Hepatocyte (in vitro differentiated cells): ENCODE results near the gene ATP5F1E. TPM values are rescaled to one million over a fixed set of nuclear protein-coding genes. Genes with fewer than 3 reads are reported as not detected.

Experiments used
- DNase-seq: peaks from one replicate; pipeline ENCODE4 v3.0.0-alpha.2; 2016; ENCODE audit warnings: low spot score
- H2AFZ ChIP-seq: fragments of 200-600 bp; sonication (generic); 2 replicates; pipeline ENCODE4 v1.6.0; 2016; ENCODE audit warnings: antibody characterized with exemption, mild to moderate bottlenecking
- H3K27ac ChIP-seq: fragments of 200-600 bp; sonication (generic); 2 replicates; pipeline ENCODE4 v1.5.1; 2016; ENCODE audit warnings: mild to moderate bottlenecking
- H3K27me3 ChIP-seq: fragments of 200-600 bp; sonication (generic); 2 replicates; pipeline ENCODE4 v1.6.1; 2016
- H3K36me3 ChIP-seq: fragments of 200-600 bp; sonication (generic); replicated peaks from 2 replicates; pipeline ENCODE4 v1.5.1; 2016; ENCODE audit warnings: low read depth; ENCODE audit not compliant: insufficient read depth
- H3K4me1 ChIP-seq: fragments of 200-600 bp; sonication (generic); 2 replicates; pipeline ENCODE4 v1.5.1; 2016; ENCODE audit warnings: mild to moderate bottlenecking, moderate library complexity; ENCODE audit not compliant: insufficient read depth
- H3K4me2 ChIP-seq: fragments of 200-600 bp; sonication (generic); 2 replicates; pipeline ENCODE4 v1.6.0; 2016
- H3K4me3 ChIP-seq: fragments of 200-600 bp; sonication (generic); 2 replicates; pipeline ENCODE4 v1.5.1; 2016; ENCODE audit warnings: mild to moderate bottlenecking
- H3K79me2 ChIP-seq: fragments of 200-600 bp; sonication (generic); 2 replicates; pipeline ENCODE4 v1.6.0; 2017; ENCODE audit warnings: mild to moderate bottlenecking
- H3K9me2 ChIP-seq: fragments of 200-600 bp; sonication (generic); replicated peaks from 2 replicates; pipeline ENCODE4 v1.6.0; 2017; ENCODE audit warnings: mild to moderate bottlenecking; ENCODE audit not compliant: insufficient read depth
- H3K9me3 ChIP-seq: fragments of 200-600 bp; sonication (generic); 2 replicates; pipeline ENCODE4 v1.5.1; 2016; ENCODE audit warnings: low read depth, mild to moderate bottlenecking
- H4K20me1 ChIP-seq: fragments of 200-600 bp; sonication (generic); 2 replicates; pipeline ENCODE4 v1.6.0; 2016; ENCODE audit warnings: mild to moderate bottlenecking; ENCODE audit not compliant: insufficient read depth, poor library complexity, severe bottlenecking
- EZH2 ChIP-seq: fragments of 200-600 bp; sonication (generic); IDR thresholded peaks from 2 replicates; pipeline ENCODE4 v1.6.1; 2016; ENCODE audit warnings: antibody characterized with exemption, mild to moderate bottlenecking, borderline replicate concordance
- EZH2phosphoT487 ChIP-seq: fragments of 200-600 bp; sonication (generic); IDR thresholded peaks from one replicate; pipeline ENCODE4 v1.6.1; 2018; ENCODE audit warnings: antibody characterized with exemption, mild to moderate bottlenecking, low read depth, moderate library complexity; ENCODE audit not compliant: unreplicated experiment, severe bottlenecking
- WGBS: methylation state at CpG from one replicate; pipeline ENCODE4 v1.1.6; 2016; ENCODE audit warnings: low lambda C conversion rate; ENCODE audit errors: missing lambda C conversion rate; 5-methylcytosine and 5-hydroxymethylcytosine counted together
- polyA plus RNA-seq: library from polyadenylated mRNA; unstranded; fragments of >200 nt; fragmentation: Nextera tagmentation; extraction: Ambion mirVana; gene quantifications from 2 replicates; pipeline ENCODE4 v1.2.1, GENCODE V29; 2016
- total RNA-seq: library from RNA; depleted of rRNA; stranded (reverse); fragments of >200 nt; gene quantifications from 2 replicates; pipeline ENCODE4 v1.2.3, GENCODE V29; 2014
- TF ChIP-seq, protein P1 (sequence below): fragments of 200-600 bp; sonication (generic); IDR thresholded peaks from 2 replicates; pipeline ENCODE4 v1.5.1; 2016; ENCODE audit warnings: antibody characterized with exemption, mild to moderate bottlenecking; ENCODE audit not compliant: poor library complexity

ATP5F1E gene
- total and polyA plus RNA-seq, 2 experiments from 2014 or later, result 32.9 to 227 TPM

DNA sequence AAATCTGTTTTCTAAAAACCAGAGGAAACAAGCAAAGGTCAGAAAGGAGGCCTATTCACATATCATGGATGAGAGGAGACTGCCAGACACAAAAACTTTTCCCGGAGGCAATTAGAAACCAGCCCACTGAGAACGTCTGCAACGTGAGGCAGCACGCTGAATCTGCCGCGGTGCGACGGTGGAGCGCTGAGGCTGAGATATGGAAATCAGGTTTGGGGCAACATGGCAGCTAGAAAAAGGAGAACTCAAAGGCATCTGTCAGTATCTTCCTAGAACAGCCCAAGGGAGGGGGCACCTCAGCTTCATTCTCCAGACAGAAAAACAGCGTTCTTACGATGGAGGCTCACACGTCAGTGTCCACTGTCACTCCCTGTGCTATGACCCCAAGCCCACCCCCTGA, 5.3 kb upstream of the ATP5F1E start:
- no peak for TF ChIP-seq EZH2
- TF ChIP-seq, protein P1, sequence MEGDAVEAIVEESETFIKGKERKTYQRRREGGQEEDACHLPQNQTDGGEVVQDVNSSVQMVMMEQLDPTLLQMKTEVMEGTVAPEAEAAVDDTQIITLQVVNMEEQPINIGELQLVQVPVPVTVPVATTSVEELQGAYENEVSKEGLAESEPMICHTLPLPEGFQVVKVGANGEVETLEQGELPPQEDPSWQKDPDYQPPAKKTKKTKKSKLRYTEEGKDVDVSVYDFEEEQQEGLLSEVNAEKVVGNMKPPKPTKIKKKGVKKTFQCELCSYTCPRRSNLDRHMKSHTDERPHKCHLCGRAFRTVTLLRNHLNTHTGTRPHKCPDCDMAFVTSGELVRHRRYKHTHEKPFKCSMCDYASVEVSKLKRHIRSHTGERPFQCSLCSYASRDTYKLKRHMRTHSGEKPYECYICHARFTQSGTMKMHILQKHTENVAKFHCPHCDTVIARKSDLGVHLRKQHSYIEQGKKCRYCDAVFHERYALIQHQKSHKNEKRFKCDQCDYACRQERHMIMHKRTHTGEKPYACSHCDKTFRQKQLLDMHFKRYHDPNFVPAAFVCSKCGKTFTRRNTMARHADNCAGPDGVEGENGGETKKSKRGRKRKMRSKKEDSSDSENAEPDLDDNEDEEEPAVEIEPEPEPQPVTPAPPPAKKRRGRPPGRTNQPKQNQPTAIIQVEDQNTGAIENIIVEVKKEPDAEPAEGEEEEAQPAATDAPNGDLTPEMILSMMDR, result no peak
- TF ChIP-seq EZH2phosphoT487, result no peak
- peaks cover 10% of the 10 kb centered on the region for H3K4me1 ChIP-seq
- H3K4me2 ChIP-seq, result no peak overlapping the region
- WGBS, result 95% methylated on average over 12 of the region's 12 CpGs
- no peak overlapping the region for H3K27ac ChIP-seq
- H3K9me3 ChIP-seq, result no peaks in the 10 kb centered on the region
- no peaks in the 10 kb centered on the region for H4K20me1 ChIP-seq
- H3K9me2 ChIP-seq, result no peaks in the 10 kb centered on the region
- H3K27me3 ChIP-seq, result no peaks in the 10 kb centered on the region
- no peak overlapping the region for H2AFZ ChIP-seq
- H3K4me3 ChIP-seq, result no peak overlapping the region
- no peaks in the 10 kb centered on the region for H3K36me3 ChIP-seq
- peaks cover 64% of the 10 kb centered on the region for H3K79me2 ChIP-seq
- no peak for DNase-seq

DNA sequence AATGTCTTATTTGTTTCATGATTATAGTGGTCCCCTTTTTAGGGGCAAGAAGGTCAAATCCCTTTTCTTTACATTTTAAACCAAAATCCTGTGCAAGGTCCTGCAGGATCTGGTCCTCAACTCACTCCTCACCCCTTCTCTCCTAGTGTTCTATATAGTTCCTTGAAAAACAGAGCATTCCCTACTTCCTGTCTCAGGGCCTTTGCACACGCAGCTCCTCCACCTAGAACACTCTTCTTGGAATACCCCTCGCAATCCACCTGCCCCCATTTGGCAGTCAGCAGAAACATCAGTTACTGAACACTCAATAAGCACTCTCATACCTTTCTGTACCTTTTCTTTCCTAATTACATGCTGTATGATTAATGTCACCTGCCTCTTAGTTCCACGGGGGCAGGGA, 3.2 kb upstream of the ATP5F1E start:
- Histone ChIP-seq H4K20me1 (no peaks in the 10 kb centered on the region), H3K4me2 (no peak overlapping the region), H3K27me3 (no peaks in the 10 kb centered on the region), H3K9me2 (no peaks in the 10 kb centered on the region), H3K9me3 (no peaks in the 10 kb centered on the region), H2AFZ (no peak overlapping the region), H3K27ac (no peak overlapping the region), H3K4me1 (peaks cover 18% of the 10 kb centered on the region), H3K36me3 (no peaks in the 10 kb centered on the region), H3K79me2 (peaks cover 63% of the 10 kb centered on the region), H3K4me3 (no peak overlapping the region)
- WGBS, result 98% methylated on average over 3 of the region's 3 CpGs
- TF ChIP-seq, protein P1, result no peak
- TF ChIP-seq EZH2phosphoT487, result no peak
- DNase-seq, result no peak

DNA sequence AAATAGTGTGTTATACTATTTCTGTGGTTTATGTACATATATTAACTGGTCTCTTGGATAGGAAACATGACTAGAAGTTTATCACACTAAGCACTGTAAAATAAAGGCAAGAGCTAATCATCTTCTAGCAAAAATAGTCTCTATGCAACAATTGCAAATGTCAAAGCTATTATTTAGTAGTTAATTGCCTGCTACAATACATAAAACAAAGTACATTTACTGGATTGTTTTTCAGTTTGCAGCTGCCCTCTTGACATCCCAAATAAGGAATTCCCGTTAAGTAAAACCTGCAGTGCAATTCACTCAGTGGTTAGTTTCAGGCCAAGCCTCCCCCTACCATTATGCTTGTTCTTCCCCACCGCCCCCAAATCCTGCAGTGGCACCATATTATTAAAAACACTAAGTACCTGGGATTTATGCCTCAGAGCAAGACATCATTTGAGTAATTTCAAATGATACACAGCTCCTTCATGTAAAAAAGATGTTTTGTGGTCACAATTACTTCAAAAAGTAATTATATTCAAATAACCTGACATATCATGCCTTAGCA, 1.6 kb upstream of the ATP5F1E start:
- no peak overlapping the region for H3K4me3 ChIP-seq
- no peak overlapping the region for H2AFZ ChIP-seq
- no peaks in the 10 kb centered on the region for H3K36me3 ChIP-seq
- 74% methylated on average over 2 of the region's 2 CpGs for WGBS
- no peak overlapping the region for H3K27ac ChIP-seq
- H3K9me3 ChIP-seq, result no peaks in the 10 kb centered on the region
- H4K20me1 ChIP-seq, result peaks cover under 1% of the 10 kb centered on the region
- H3K4me2 ChIP-seq, result no peak overlapping the region
- H3K9me2 ChIP-seq, result no peaks in the 10 kb centered on the region
- peaks cover 27% of the 10 kb centered on the region for H3K4me1 ChIP-seq
- no peak for TF ChIP-seq EZH2
- TF ChIP-seq, protein P1, result no peak
- TF ChIP-seq EZH2phosphoT487, result no peak
- peaks cover 61% of the 10 kb centered on the region for H3K79me2 ChIP-seq
- DNase-seq, result no peak
- no peaks in the 10 kb centered on the region for H3K27me3 ChIP-seq
